GM21447 (cell line): Measurements from ENCODE around the gene BNC2.
"Not testable (repeated sequence)": the region's sequence is repeated elsewhere in the genome, so short reads cannot be mapped to it uniquely, and the experiment has no call there.

Experiments used
- ATAC-seq: cut with Tn5 transposase; IDR thresholded peaks from one replicate; pipeline ENCODE4 v1.9.1; 2021; ENCODE audit not compliant: unreplicated experiment

The BNC2 gene

GRCh38 chr9:16553869-16554540, 316.5 kb downstream of the BNC2 start:
- no peak for ATAC-seq

- ATAC-seq = no peak
These were observed 318.2 kb downstream of the BNC2 start for GRCh38 chr9:16552252-16552651.

DNA sequence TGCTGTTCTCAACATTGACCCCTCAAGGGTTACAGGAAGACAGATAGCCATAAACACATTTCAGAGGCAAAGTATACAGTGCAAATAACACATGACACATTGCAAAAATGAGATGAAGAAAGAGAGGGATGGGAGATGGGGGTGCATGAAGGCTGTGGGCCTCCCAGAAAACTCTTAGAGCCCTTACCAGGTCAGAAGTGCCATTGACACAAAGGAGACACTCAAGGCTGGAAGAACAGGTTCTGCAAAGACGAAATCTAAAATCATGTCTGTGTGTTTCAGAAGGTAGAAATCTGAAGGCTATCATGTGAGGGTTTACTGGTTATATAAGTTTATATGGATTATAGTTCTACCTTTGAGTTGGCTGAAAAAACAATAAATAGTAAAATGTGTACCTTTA, 318.8 kb downstream of the BNC2 start:
- ATAC-seq = no peak

DNA sequence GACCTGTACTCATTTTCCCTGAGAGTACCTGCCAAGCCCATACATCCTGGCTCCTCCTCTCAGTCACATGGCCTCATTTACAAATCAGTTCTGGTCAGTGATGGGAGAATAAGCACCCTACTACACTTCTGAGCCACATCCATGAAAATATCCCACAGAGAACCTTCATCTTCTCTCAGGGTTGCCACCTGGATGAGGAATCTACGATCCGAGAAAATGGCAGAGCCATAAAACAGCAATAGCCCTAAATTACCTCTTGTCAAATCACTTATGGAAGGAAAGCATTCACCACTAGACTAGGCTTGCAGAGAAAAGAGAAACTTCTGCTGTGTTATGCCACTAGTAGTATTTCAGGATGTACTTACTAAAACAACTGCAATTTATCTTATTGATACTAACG, 324.8 kb downstream of the BNC2 start:
- no peak for ATAC-seq

GRCh38 chr9:16544842-16545241, 325.6 kb downstream of the BNC2 start:
- ATAC-seq = no peak

DNA sequence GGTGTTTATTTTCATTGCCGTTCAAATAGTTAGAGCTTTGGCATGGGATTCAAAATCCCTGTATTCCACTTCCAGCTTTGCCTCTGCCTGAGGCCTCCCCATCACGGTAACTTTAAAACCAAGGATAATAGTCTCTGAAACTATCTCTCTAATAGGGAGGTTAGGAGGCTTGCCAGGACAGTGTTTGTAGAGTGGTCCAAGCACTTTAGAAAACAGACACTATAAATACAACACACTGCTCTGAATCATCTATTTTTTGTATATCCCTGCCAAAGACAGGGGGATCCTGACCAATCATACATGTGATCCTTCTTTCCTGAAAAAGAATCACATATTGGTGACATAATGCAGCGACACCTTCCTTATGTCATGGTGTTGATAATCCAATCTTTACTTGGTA, 326.8 kb downstream of the BNC2 start:
- ATAC-seq = no peak

GRCh38 chr9:16543225-16543624, 327.2 kb downstream of the BNC2 start:
- ATAC-seq = no peak

GRCh38 chr9:16542290-16542689, 328.2 kb downstream of the BNC2 start:
- no peak for ATAC-seq

GRCh38 chr9:16540743-16541613, 329.5 kb downstream of the BNC2 start:
- no peak for ATAC-seq

DNA sequence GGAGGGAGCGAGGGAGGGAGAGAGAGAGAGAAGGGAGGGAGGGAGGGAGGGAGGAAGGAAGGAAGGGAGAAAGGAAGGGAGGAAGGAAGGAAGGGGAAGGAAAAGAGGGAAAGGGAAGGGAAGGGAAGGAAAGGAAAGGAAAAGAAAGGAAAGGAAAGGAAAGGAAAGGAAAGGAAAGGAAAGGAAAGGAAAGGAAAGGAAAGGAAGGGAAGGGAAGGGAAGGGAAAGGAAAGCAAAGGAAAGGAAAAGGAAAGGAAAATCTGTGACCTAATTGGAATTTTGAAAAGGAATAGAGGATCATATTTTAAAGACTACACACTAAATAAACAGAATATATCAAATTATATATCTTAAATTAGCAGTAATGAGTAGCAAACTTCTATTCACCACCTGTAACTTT, 330.8 kb downstream of the BNC2 start:
- ATAC-seq = not testable (repeated sequence)

DNA sequence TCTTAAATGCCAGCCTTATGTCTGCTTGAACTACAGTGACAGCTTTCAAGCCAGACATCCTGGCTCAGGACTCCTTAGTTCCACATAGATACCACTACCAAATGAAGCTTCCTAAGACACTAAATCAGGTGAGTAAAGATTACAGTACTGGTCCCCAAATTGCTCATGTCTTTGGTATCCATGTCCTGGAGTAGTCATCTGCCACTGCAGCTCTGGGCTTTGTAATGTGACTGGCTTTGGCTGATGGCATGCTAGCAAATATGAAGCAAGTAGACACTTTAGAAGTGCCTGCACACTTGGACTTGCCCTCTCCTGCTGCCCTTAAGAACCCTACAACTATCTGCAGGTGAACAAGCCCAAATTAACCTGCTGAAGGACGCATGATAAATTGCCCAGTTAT, 334.9 kb downstream of the BNC2 start:
- ATAC-seq = no peak

DNA sequence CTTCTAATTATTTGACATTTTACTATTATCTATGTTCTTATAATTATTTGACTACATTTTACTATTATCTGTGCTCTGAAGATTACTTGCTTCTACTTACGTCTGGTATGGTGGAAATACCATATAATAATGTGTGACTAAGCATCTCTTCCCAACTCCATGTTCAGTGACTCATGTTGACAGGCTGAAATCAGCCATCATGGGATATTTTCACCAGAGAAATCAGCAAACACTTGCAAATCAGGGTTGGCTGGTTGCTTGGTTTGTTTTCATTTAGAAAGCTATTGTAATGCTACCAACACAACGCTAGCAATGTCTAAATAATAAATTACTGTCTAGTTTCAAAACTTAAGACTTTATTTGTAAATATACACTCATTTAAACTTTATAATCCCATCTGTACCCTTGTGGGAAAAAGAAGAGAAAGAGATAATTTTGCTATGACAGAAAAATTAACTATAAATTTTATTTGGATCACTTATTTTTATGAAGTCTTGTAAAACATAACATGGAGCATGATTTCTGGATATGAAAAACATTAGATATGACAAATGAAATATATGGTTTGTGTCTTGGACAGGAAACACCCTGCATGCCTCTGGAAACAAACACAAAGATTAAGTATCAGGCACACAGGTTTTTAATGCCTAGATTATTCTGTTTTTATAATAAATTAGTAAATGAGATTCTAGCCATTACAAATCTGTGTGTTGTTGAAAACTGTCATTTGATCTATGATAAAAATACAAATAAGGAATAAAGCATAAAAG, 337.6 kb downstream of the BNC2 start:
- ATAC-seq = no peak

GRCh38 chr9:16532272-16532671, 338.2 kb downstream of the BNC2 start:
- ATAC-seq = no peak

DNA sequence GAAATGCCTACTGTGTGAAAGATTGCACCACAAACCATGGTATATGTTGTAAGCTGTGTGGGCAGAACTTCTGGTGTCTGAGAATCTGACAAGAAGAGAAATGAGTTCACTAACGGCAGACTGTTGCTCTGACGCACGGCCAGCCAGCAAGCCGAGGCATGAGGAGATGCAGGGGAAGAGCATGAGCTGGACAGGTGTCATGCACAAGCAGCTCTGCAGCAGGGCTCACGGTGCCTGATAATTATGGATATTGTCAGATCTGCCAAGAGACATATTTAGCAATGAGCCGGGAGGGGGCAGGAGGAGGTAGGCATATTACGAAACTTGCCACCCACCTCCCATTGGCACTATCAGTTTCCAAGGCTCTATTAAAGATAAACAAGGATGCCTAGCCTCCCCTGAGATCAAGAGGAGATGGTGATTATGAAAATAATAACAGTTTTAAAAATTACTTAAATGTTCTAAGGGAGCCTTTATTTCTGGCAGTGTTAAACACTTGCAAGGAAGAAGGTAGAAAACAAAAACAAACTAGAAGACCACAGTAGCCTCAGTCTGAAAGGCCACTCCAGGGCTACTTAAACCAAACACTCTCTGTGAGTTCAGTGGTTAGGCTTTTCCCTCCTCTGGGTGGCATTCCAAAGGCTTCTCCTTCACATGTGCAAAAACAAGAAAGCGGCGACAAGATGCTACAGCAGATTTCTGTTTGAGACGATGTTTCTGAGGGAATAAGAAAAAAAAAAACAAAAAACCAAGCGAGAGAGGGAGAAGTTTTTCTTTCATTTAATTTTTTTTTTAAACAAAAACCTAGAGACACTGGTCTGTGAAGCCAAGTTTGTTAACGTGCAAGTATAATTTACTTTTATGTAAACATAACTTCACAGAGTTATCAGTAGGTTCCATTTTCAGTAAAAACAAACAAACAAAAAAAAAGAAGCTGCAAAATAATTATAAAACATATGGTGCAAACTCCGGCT, 339.5 kb downstream of the BNC2 start:
- ATAC-seq = no peak

DNA sequence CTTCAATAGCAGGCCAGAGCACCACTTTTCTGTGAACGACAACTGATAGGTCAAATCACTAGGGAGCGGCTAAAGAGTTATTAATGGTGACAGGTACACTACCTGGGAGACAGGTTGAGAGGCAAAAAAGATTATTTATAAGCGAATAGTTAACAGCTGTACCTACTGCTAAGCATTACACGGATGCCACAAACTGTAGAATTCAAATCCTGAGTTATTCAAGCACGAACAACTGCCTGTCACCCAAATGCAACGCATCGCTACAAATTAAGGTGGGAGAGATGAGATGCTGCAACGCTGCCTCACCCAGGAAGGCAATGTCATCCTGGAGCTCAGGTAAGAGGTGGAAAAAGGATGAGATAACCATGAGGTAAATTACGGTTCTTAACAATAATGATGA, 342.9 kb downstream of the BNC2 start:
- no peak for ATAC-seq

DNA sequence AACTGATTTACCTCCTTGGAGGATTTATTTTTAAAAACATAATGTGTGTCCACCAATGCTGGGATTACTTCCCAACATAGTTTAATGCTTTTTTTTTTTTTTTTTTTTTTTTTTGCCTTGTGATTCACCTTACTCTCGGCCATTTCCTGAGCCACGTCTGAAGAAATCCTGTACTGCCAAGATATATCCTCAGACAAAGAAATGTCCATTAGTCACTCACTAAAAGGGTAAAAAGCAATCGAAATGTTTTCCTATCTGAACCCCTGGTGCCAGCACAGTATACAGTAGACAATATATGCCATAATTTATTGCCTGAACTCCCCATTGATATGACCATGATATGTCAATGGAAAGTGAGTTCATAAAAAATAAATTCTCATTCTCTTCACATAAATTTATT, 344.1 kb downstream of the BNC2 start:
- no peak for ATAC-seq

DNA sequence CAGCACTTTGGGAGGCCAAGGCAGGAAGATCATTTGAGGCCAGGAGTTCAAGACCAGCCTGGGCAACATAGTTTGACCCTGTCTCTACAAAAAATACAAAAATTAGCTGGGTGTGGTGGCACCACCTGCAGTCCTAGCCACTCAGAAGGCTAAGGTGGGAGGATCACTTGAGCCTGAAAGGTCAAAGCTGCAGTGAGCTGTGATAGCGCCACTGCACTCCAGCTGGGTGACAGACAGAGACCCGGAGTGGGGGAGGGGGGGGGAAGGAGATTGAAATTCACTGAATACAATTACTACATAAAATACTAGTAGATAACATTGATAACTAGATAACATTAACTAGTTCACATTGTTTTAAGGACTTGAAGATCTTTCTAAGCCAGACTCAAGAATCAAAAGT, 345.6 kb downstream of the BNC2 start:
- ATAC-seq = no peak

- ATAC-seq = no peak
These were observed 346.4 kb downstream of the BNC2 start for GRCh38 chr9:16524078-16524477.

DNA sequence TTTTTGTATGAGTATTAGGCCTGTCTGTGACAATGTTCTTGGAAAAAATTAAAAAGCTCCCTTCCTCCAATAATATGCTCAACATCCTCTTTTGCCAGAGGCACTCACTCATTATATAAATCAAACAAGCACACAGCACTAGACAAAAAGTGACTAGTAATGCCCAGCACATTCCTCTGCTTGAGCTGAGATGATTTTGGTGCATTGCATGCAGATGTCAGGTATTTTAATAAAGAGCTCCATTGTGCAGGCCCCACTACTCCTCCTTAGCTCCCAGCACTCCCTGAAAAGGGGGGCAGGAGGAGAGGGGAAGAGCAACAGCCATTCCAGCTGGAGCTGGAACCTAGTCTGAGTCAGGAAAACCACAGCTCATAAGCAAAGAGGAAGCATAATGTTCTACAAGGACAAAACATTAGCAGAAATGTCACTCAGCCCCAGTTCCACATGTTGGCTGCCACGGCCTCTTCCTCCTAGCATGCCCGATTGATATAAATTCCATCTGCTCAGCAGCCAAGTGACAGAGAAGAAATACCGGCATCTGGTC, 348.5 kb downstream of the BNC2 start:
- ATAC-seq = no peak

- no peak for ATAC-seq
These were observed 351.5 kb downstream of the BNC2 start for GRCh38 chr9:16519001-16519400.
